ENCODE measurements around the gene TRIM6. TPM values are rescaled to one million over a fixed set of nuclear protein-coding genes. Genes with fewer than 3 reads are reported as not detected.

Gene TRIM6
- total RNA-seq: 2.5 and 3.8 TPM in 2 replicates

GRCh38 chr11:5596607-5597201 is at the start of gene TRIM6:
TRIM6 (plus strand) TSS chr11:5596637; CDS start chr11:5596898, 261 bp downstream.

GRCh38 chr11:5548440-5548839 is 48.0 kb upstream of the TRIM6 start, which contains the start of gene OR52H1:
OR52H1 (minus strand) TSS chr11:5548540; CDS start chr11:5545505, 3,035 bp downstream.

GRCh38 chr11:5580577-5580976 is 15.9 kb upstream of the TRIM6 start, which contains the start of gene OR52B6:
OR52B6 (plus strand) TSS chr11:5580877; CDS start chr11:5580877, 0 bp downstream.

GRCh38 chr11:5624489-5625279 is 28.2 kb downstream of the TRIM6 start, which contains the start of gene TRIM34:
TRIM34 (plus strand) TSS chr11:5625001; CDS start chr11:5632332, 7,331 bp downstream.

Other genes starting within 250 kb of the TRIM6 start
- gene OR51B6, start 245.1 kb upstream of the TRIM6 start, total RNA-seq: not detected in 2 replicates
- gene OR51M1, start 212.8 kb upstream of the TRIM6 start, total RNA-seq: not detected in 2 replicates
- not detected in 2 replicates for gene OR51Q1, start 174.5 kb upstream of the TRIM6 start, total RNA-seq
- gene OR51I1, start 155.1 kb upstream of the TRIM6 start, total RNA-seq: 0.60 TPM in 1 of 2 replicates, not detected in the other
- not detected in 2 replicates for gene OR51I2, start 147.3 kb upstream of the TRIM6 start, total RNA-seq
- not detected in 2 replicates for gene OR52D1, start 108.0 kb upstream of the TRIM6 start, total RNA-seq
- gene UBQLN3, start 86.7 kb upstream of the TRIM6 start, total RNA-seq: 0.09 and 0.16 TPM in 2 replicates
- gene UBQLNL, start 79.9 kb upstream of the TRIM6 start, total RNA-seq: 0.16 and 0.17 TPM in 2 replicates
- 0.60 and 0.63 TPM in 2 replicates for gene OR52H1, start 48.1 kb upstream of the TRIM6 start, total RNA-seq
- not detected in 2 replicates for gene OR52B6, start 15.8 kb upstream of the TRIM6 start, total RNA-seq
- gene TRIM34, start 28.4 kb downstream of the TRIM6 start, total RNA-seq: 19.4 and 23.1 TPM in 2 replicates
- gene TRIM5, start 88.4 kb downstream of the TRIM6 start, total RNA-seq: 37.8 and 45.6 TPM in 2 replicates
- gene TRIM22, start 93.2 kb downstream of the TRIM6 start, total RNA-seq: 151 and 208 TPM in 2 replicates
- gene OR56B1, start 139.8 kb downstream of the TRIM6 start, total RNA-seq: under 0.01 TPM in 1 of 2 replicates, not detected in the other
- 0.17 TPM in 1 of 2 replicates, not detected in the other for gene OR52N4, start 157.6 kb downstream of the TRIM6 start, total RNA-seq
- not detected in 2 replicates for gene OR52N5, start 186.7 kb downstream of the TRIM6 start, total RNA-seq
- not detected in 2 replicates for gene OR52N1, start 194.6 kb downstream of the TRIM6 start, total RNA-seq
- not detected in 2 replicates for gene OR52N2, start 212.3 kb downstream of the TRIM6 start, total RNA-seq
- not detected in 2 replicates for gene OR52E6, start 245.3 kb downstream of the TRIM6 start, total RNA-seq

All from bronchial smooth muscle cell (primary cell).